Neural progenitor cell (in vitro differentiated cells): Measurements from ENCODE around the gene MOB2.

ENCODE experiments used
- CTCF ChIP-seq: fragments of 200-600 bp; sonication (generic); IDR thresholded peaks from 2 replicates; pipeline ENCODE4 v1.5.1; 2017; ENCODE audit warnings: antibody characterized with exemption, mild to moderate bottlenecking
- EZH2 ChIP-seq: fragments of 200-600 bp; sonication (generic); IDR thresholded peaks from 2 replicates; pipeline ENCODE4 v1.6.1; 2017; ENCODE audit warnings: antibody characterized with exemption, mild to moderate bottlenecking, moderate library complexity
- EZH2phosphoT487 ChIP-seq: fragments of 200-600 bp; sonication (generic); IDR thresholded peaks from 2 replicates; pipeline ENCODE4 v1.6.1; 2017; ENCODE audit warnings: antibody characterized with exemption

GRCh38 chr11:1450949-1451710 is 35.4 kb downstream of the MOB2 start:
- no peak for TF ChIP-seq CTCF
- no peak for TF ChIP-seq EZH2
- no peak for TF ChIP-seq EZH2phosphoT487
